WTC11 (cell line): Measurements from ENCODE around the gene ZNF428.

Experiments
- ATF3 ChIP-seq: sonication (generic); formaldehyde crosslinking; conservative IDR thresholded peaks from 2 replicates; pipeline ENCODE4 v1.8.1; 2022; ENCODE audit warnings: mild to moderate bottlenecking, missing genetic modification reagents
- ATF6 ChIP-seq: sonication (generic); formaldehyde crosslinking; IDR thresholded peaks from 2 replicates; pipeline ENCODE4 v1.8.1; 2023; ENCODE audit warnings: mild to moderate bottlenecking, missing genetic modification reagents
- CREB1 ChIP-seq: sonication (generic); formaldehyde crosslinking; IDR thresholded peaks from 2 replicates; pipeline ENCODE4 v1.8.0; 2023; ENCODE audit warnings: mild to moderate bottlenecking, missing genetic modification reagents
- CTCF ChIP-seq: fragments of 200-600 bp; IDR thresholded peaks from 2 replicates; pipeline ENCODE4 v1.8.0; 2022; ENCODE audit warnings: antibody characterized with exemption
- FOXP1 ChIP-seq: sonication (generic); formaldehyde crosslinking; IDR thresholded peaks from 2 replicates; pipeline ENCODE4 v1.8.0; 2022; ENCODE audit warnings: missing genetic modification reagents, mild to moderate bottlenecking, moderate library complexity, borderline replicate concordance
- MAX ChIP-seq: sonication (generic); formaldehyde crosslinking; IDR thresholded peaks from 2 replicates; pipeline ENCODE4 v1.8.0; 2022; ENCODE audit warnings: mild to moderate bottlenecking, missing genetic modification reagents
- NR1H2 ChIP-seq: sonication (generic); formaldehyde crosslinking; IDR thresholded peaks from 2 replicates; pipeline ENCODE4 v1.9.0; 2021; ENCODE audit warnings: mild to moderate bottlenecking, moderate library complexity, missing genetic modification reagents
- NR2C2 ChIP-seq: sonication (generic); formaldehyde crosslinking; IDR thresholded peaks from 2 replicates; pipeline ENCODE4 v1.8.0; 2022; ENCODE audit warnings: mild to moderate bottlenecking, missing genetic modification reagents
- ZNF232 ChIP-seq: sonication (generic); formaldehyde crosslinking; IDR thresholded peaks from 2 replicates; pipeline ENCODE4 v1.8.0; 2022; ENCODE audit warnings: mild to moderate bottlenecking, missing genetic modification reagents
- ZNF317 ChIP-seq: sonication (generic); formaldehyde crosslinking; IDR thresholded peaks from 2 replicates; pipeline ENCODE4 v1.8.1; 2023; ENCODE audit warnings: low read depth, mild to moderate bottlenecking, moderate library complexity, missing genetic modification reagents, borderline replicate concordance
- ZNF423 ChIP-seq: fragments of 250-450 bp; sonication (Bioruptor Pico); IDR thresholded peaks from 2 replicates; pipeline ENCODE4 v2.1.2; 2022; ENCODE audit warnings: mild to moderate bottlenecking, moderate library complexity
- TF ChIP-seq, protein P1 (sequence below): sonication (generic); formaldehyde crosslinking; IDR thresholded peaks from 2 replicates; pipeline ENCODE4 v1.8.1; 2022; ENCODE audit warnings: low read depth, missing genetic modification reagents, borderline replicate concordance

DNA sequence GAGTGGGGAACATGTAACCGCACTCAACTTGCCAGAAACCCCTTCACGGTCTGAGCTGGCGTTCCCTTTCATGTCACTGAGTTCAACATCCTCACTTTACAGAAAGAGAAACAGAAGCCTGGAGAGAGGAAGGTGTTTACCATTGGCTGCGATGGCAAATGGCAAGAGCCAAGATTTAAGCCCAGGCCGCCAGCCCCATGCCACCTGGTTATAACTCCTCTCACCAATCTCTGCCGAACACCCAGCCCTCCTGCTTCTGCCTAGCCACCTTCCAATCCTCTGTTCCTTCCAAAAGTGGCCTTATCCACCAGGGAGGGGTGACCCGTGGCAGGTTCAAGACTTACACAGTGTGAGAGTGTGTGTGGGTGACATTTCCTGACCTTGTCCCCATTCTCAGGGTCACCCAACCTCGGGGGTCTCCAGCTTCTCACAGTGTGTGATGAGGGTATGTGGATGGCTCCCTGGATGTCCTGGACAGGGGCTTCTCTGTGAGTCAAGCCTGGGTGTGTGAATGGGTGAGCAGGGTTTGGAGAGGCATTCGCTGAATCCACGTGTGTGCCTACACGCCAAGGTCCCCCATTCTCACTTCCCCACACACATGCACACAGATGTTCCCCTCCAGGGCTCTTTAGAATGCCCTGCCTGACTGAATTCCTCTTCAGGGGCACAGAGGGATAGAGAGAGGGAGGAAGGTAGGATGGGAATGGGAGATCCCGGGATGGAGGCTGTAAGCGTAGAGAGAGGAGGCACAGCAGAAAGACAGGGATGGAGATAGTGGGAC lies 19.0 kb upstream of the ZNF428 start:
- TF ChIP-seq ATF3 (no peak), ZNF423 (CRISPR knock-in tag) (no peak), CTCF (no peak), ZNF317 (CRISPR knock-in tag) (no peak), FOXP1 (CRISPR knock-in tag) (no peak), ZNF232 (CRISPR knock-in tag) (no peak), CREB1 (CRISPR knock-in tag) (no peak), NR1H2 (CRISPR knock-in tag) (no peak), ATF6 (CRISPR knock-in tag) (no peak), MAX (CRISPR knock-in tag) (no peak), NR2C2 (no peak)
- TF ChIP-seq, protein P1, sequence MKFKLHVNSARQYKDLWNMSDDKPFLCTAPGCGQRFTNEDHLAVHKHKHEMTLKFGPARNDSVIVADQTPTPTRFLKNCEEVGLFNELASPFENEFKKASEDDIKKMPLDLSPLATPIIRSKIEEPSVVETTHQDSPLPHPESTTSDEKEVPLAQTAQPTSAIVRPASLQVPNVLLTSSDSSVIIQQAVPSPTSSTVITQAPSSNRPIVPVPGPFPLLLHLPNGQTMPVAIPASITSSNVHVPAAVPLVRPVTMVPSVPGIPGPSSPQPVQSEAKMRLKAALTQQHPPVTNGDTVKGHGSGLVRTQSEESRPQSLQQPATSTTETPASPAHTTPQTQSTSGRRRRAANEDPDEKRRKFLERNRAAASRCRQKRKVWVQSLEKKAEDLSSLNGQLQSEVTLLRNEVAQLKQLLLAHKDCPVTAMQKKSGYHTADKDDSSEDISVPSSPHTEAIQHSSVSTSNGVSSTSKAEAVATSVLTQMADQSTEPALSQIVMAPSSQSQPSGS (CRISPR knock-in tag) = no peak
